HEK293 (cell line): ENCODE measurements around the gene PYCR2.

Experiments used
- CTCF ChIA-PET: fragments of 350-600 bp; formaldehyde crosslinking; extraction: SDS; loops from one replicate; lab custom pipeline; 2021; ENCODE audit warnings: antibody characterized with exemption; lab: Yijun Ruan, JAX
- POLR2A ChIA-PET: fragments of 300-600 bp; formaldehyde crosslinking; extraction: SDS; loops from one replicate; lab custom pipeline; 2020; ENCODE audit warnings: antibody characterized with exemption, inconsistent platforms; lab: Yijun Ruan, JAX
- H3K27ac ChIP-seq: fragments of 200-500 bp; sonication (Bioruptor generic); 2 replicates; pipeline ENCODE4 v1.5.1; 2014; ENCODE audit warnings: low read depth, low read length, control low read depth, inconsistent platforms; ENCODE audit errors: extremely low read depth
- H3K36me3 ChIP-seq, 2 experiments: fragments of 200-500 bp in 1 of 2; sonication (Bioruptor generic) in 1 of 2; 1 replicate in 1 of 2; 2 replicates in 1 of 2; pipeline ENCODE4 v1.5.1; 2014 to 2017; ENCODE audit warnings: inconsistent platforms in 2 of 2, low read length in 2 of 2; ENCODE audit not compliant: control insufficient read depth in 2 of 2, insufficient read depth in 1 of 2
- H3K4me1 ChIP-seq: fragments of 200-500 bp; sonication (Bioruptor generic); 2 replicates; pipeline ENCODE4 v1.5.1; 2014; ENCODE audit warnings: mild to moderate bottlenecking, low read length, inconsistent platforms; ENCODE audit not compliant: control insufficient read depth, insufficient read depth
- H3K4me3 ChIP-seq: 2 replicates; pipeline ENCODE4 v1.5.1; 2011; ENCODE audit warnings: low read depth, mild to moderate bottlenecking, control low read depth, low read length, moderate library complexity
- H3K9me3 ChIP-seq: fragments of 200-500 bp; sonication (Bioruptor generic); 2 replicates; pipeline ENCODE4 v1.5.1; 2014; ENCODE audit warnings: low read depth, low read length, inconsistent platforms; ENCODE audit not compliant: control insufficient read depth, insufficient read depth
- ZFHX2 ChIP-seq: fragments of 450-650 bp; formaldehyde crosslinking; conservative IDR thresholded peaks from 2 replicates; pipeline ENCODE4 v1.5.1; 2016; ENCODE audit warnings: missing biosample characterization, missing genetic modification characterization
- ZNF350 ChIP-seq: fragments of 450-650 bp; formaldehyde crosslinking; IDR thresholded peaks from 2 replicates; pipeline ENCODE4 v1.5.0; 2017; ENCODE audit warnings: missing biosample characterization, mild to moderate bottlenecking, missing genetic modification characterization
- ZSCAN30 ChIP-seq: fragments of 450-650 bp; IDR thresholded peaks from 2 replicates; pipeline ENCODE4 v1.5.1; 2018; ENCODE audit warnings: missing biosample characterization, mild to moderate bottlenecking, missing genetic modification characterization, moderate library complexity

The PYCR2 gene

GRCh38 chr1:225870911-225871310 lies 53.1 kb downstream of the PYCR2 start:
- CTCF ChIA-PET, result interaction anchor here (0.6 to 1.8 kb wide), 7 partner anchors 10 to 485 kb away, joined by 3 to 6 read pairs (median 4); partner anchors contain the start of gene SRP9
- peaks cover 8 to 75% of the 10 kb centered on the region in 2 experiments; a peak in 2 of 3 replicates for H3K36me3 ChIP-seq

More at GRCh38 chr1:225870911-225871310, 53.1 kb downstream of the PYCR2 start:
- Histone ChIP-seq H3K4me1 (peaks cover 13% of the 10 kb centered on the region), H3K4me3 (no peak overlapping the region), H3K9me3 (no peaks in the 10 kb centered on the region)
- TF ChIP-seq ZFHX2 (tag by site-specific recombination) (no peak), ZNF350 (tag by site-specific recombination) (no peak), ZSCAN30 (tag by site-specific recombination) (no peak)
- TF ChIP-seq, all 188 proteins: peak for 0
- POLR2A ChIA-PET, result interaction anchor here (0.6 to 2.5 kb wide), 2 partner anchors 10 to 11 kb away, joined by 3 to 12 read pairs; partner anchors contain the start of gene TMEM63A
- no peak overlapping the region for H3K27ac ChIP-seq
